WERI-Rb-1 (cell line): ENCODE data around the gene COL21A1.

Source experiments
- DNase-seq: peaks from one replicate; pipeline ENCODE4 v3.0.0-alpha.2; 2020
- H3K27ac ChIP-seq: fragments of 250-450 bp; sonication (Bioruptor Pico); 2 replicates; pipeline ENCODE4 v1.5.1; 2020; ENCODE audit warnings: mild to moderate bottlenecking, moderate library complexity
- H3K27me3 ChIP-seq: fragments of 250-450 bp; sonication (Bioruptor Pico); 2 replicates; pipeline ENCODE4 v1.5.1; 2021; ENCODE audit warnings: mild to moderate bottlenecking, low read depth, moderate library complexity; ENCODE audit not compliant: insufficient read depth, severe bottlenecking
- H3K36me3 ChIP-seq: fragments of 250-450 bp; sonication (Bioruptor Pico); 2 replicates; pipeline ENCODE4 v1.5.1; 2020; ENCODE audit warnings: mild to moderate bottlenecking, moderate library complexity
- H3K4me3 ChIP-seq: 2 replicates; pipeline ENCODE4 v1.5.1; 2011; ENCODE audit warnings: low read depth, mild to moderate bottlenecking, control low read depth, low read length
- H3K9me3 ChIP-seq: fragments of 250-450 bp; sonication (Bioruptor Pico); 2 replicates; pipeline ENCODE4 v1.5.1; 2021; ENCODE audit warnings: mild to moderate bottlenecking, moderate library complexity; ENCODE audit not compliant: severe bottlenecking
- CTCF ChIP-seq: IDR thresholded peaks from 2 replicates; pipeline ENCODE4 v1.5.1; 2011; ENCODE audit warnings: low read depth, mild to moderate bottlenecking, control low read depth, inconsistent platforms, low read length

The COL21A1 gene

GRCh38 chr6:56255349-56255748 lies 8.0 kb upstream of the COL21A1 start:
- no peak overlapping the region for H3K27ac ChIP-seq
- H3K4me3 ChIP-seq, result no peak overlapping the region
- no peaks in the 10 kb centered on the region for H3K9me3 ChIP-seq
- peaks cover 19% of the 10 kb centered on the region for H3K27me3 ChIP-seq
- no peak for TF ChIP-seq CTCF
- DNase-seq, result no peak
- no peaks in the 10 kb centered on the region for H3K36me3 ChIP-seq

GRCh38 chr6:56250266-56250665 lies 2.9 kb upstream of the COL21A1 start:
- Histone ChIP-seq H3K36me3 (no peaks in the 10 kb centered on the region), H3K9me3 (no peaks in the 10 kb centered on the region), H3K27ac (no peak overlapping the region), H3K27me3 (peaks cover 22% of the 10 kb centered on the region), H3K4me3 (no peak overlapping the region)
- DNase-seq, result no peak
- no peak for TF ChIP-seq CTCF

GRCh38 chr6:56247654-56248122 lies 308 bp upstream of the COL21A1 start:
- H3K4me3 ChIP-seq, result no peak overlapping the region
- peaks cover 19% of the 10 kb centered on the region for H3K27me3 ChIP-seq
- TF ChIP-seq CTCF, result no peak
- no peaks in the 10 kb centered on the region for H3K36me3 ChIP-seq
- H3K9me3 ChIP-seq, result no peaks in the 10 kb centered on the region
- H3K27ac ChIP-seq, result no peak overlapping the region
- no peak for DNase-seq

- no peak overlapping the region for H3K4me3 ChIP-seq
- peaks cover 9% of the 10 kb centered on the region for H3K27me3 ChIP-seq
- no peak for TF ChIP-seq CTCF
- H3K36me3 ChIP-seq, result no peaks in the 10 kb centered on the region
- H3K27ac ChIP-seq, result no peak overlapping the region
- DNase-seq, result no peak
- H3K9me3 ChIP-seq, result no peaks in the 10 kb centered on the region
Observed at GRCh38 chr6:56246541-56246880, 869 bp downstream of the COL21A1 start.

- Histone ChIP-seq H3K36me3 (no peaks in the 10 kb centered on the region), H3K27me3 (peaks cover 8% of the 10 kb centered on the region), H3K27ac (no peak overlapping the region), H3K9me3 (no peaks in the 10 kb centered on the region), H3K4me3 (no peak overlapping the region)
- no peak for DNase-seq
- TF ChIP-seq CTCF, result no peak
Observed at GRCh38 chr6:56245903-56246351, 1.5 kb downstream of the COL21A1 start.

GRCh38 chr6:56244528-56245253 lies 2.7 kb downstream of the COL21A1 start:
- DNase-seq, result no peak
- Histone ChIP-seq H3K27me3 (peaks cover 8% of the 10 kb centered on the region), H3K4me3 (no peak overlapping the region), H3K27ac (no peak overlapping the region), H3K9me3 (no peaks in the 10 kb centered on the region), H3K36me3 (no peaks in the 10 kb centered on the region)
- no peak for TF ChIP-seq CTCF
